ENCODE results near the gene ARSI. TPM values are rescaled to one million over a fixed set of nuclear protein-coding genes. Genes with fewer than 3 reads are reported as not detected.

ARSI gene
- total RNA-seq, 2 donors from 2014 or later, result 0.30 to 0.83 TPM

GRCh38 chr5:150305557-150305956 lies 2.9 kb upstream of the ARSI start:
- no peak for DNase-seq (ENCODE audit: low spot score)
- Histone ChIP-seq H3K27me3 (no peaks in the 10 kb centered on the region), H3K4me3 (no peak overlapping the region), H3K27ac (no peak overlapping the region), H3K4me1 (peaks cover 0 to 16% of the 10 kb centered on the region in 2 donors), H3K9me3 (no peaks in the 10 kb centered on the region), H3K36me3 (no peaks in the 10 kb centered on the region)
- no peak for TF ChIP-seq CTCF (IDR thresholded peaks at IDR 0.05)

- DNase-seq (ENCODE audit: low spot score), result no peak
- H3K27ac ChIP-seq, result no peak overlapping the region
- H3K36me3 ChIP-seq, result no peaks in the 10 kb centered on the region
- H3K4me3 ChIP-seq, result no peak overlapping the region
- H3K27me3 ChIP-seq, result no peaks in the 10 kb centered on the region
- no peak for TF ChIP-seq CTCF (IDR thresholded peaks at IDR 0.05)
- H3K9me3 ChIP-seq, result no peaks in the 10 kb centered on the region
- peaks cover 0 to 16% of the 10 kb centered on the region in 2 donors for H3K4me1 ChIP-seq
Measured at GRCh38 chr5:150305095-150305494, 2.4 kb upstream of the ARSI start.

- H3K27me3 ChIP-seq, result no peaks in the 10 kb centered on the region
- H3K4me1 ChIP-seq, result peaks cover 0 to 16% of the 10 kb centered on the region in 2 donors
- H3K27ac ChIP-seq, result no peak overlapping the region
- DNase-seq (ENCODE audit: low spot score), result no peak
- no peaks in the 10 kb centered on the region for H3K9me3 ChIP-seq
- no peak for TF ChIP-seq CTCF (IDR thresholded peaks at IDR 0.05)
- no peak overlapping the region for H3K4me3 ChIP-seq
- H3K36me3 ChIP-seq, result no peaks in the 10 kb centered on the region
Measured at GRCh38 chr5:150304481-150305081, 1.9 kb upstream of the ARSI start.

- no peak overlapping the region for H3K27ac ChIP-seq
- H3K9me3 ChIP-seq, result no peaks in the 10 kb centered on the region
- no peak for DNase-seq (ENCODE audit: low spot score)
- TF ChIP-seq CTCF (IDR thresholded peaks at IDR 0.05), result no peak
- no peak overlapping the region for H3K4me3 ChIP-seq
- H3K4me1 ChIP-seq, result peaks cover 0 to 16% of the 10 kb centered on the region in 2 donors
- no peaks in the 10 kb centered on the region for H3K36me3 ChIP-seq
- H3K27me3 ChIP-seq, result no peaks in the 10 kb centered on the region
Measured at GRCh38 chr5:150303660-150304386, 1.1 kb upstream of the ARSI start.

GRCh38 chr5:150303070-150303615 lies 438 bp upstream of the ARSI start:
- Histone ChIP-seq H3K36me3 (no peaks in the 10 kb centered on the region), H3K9me3 (no peaks in the 10 kb centered on the region), H3K27me3 (no peaks in the 10 kb centered on the region), H3K4me1 (peaks cover 0 to 16% of the 10 kb centered on the region in 2 donors), H3K4me3 (peak overlapping the region in 1 of 2 donors; percentile 39), H3K27ac (no peak overlapping the region)
- DNase-seq (ENCODE audit: low spot score), result no peak
- no peak for TF ChIP-seq CTCF (IDR thresholded peaks at IDR 0.05)

All from right atrium auricular region (tissue), 2 donors.